ENCODE data around the gene FBXL19. TPM values are rescaled to one million over a fixed set of nuclear protein-coding genes. Genes with fewer than 3 reads are reported as not detected.

Gene FBXL19
- total and polyA plus RNA-seq, 2 donors (not counting 1 experiment from before 2014, with no cell fraction given) = 9.0 to 25.0 TPM

- H3K27me3 Mint-ChIP-seq = no peaks in the 10 kb centered on the region
- intact Hi-C loops (cut with micrococcal nuclease) = no loop called here
- WGBS (ENCODE audit: insufficient coverage) = 72% methylated on average over 5 of the region's 20 CpGs
- ChIA-PET POLR2A (interaction anchor here (0.5 to 1.4 kb wide), 2 partner anchors 18 to 498 kb away, joined by 3 to 7 read pairs; partner anchors contain the start of gene ZNF48), CTCF (interaction anchor here (0.6 to 3.2 kb wide), 5 partner anchors 9 to 48 kb away, joined by 3 to 15 read pairs (median 6); no protein-coding TSS in a partner anchor)
- peak overlapping the region; percentile 90 for H3K4me3 Mint-ChIP-seq
- ATAC-seq (ENCODE audit: low read depth) = no peak
- Histone ChIP-seq H3K27ac (ENCODE audit: low read length in 2 of 2) (peak overlapping the region in 1 of 2 donors; percentile 79), H3K4me1 (ENCODE audit: control insufficient read depth in 2 of 2, insufficient read depth in 2 of 2, low read length in 2 of 2) (peaks cover 32 to 42% of the 10 kb centered on the region in 2 donors), H3K4me3 (ENCODE audit: control extremely low read depth in 1 of 5, extremely low read depth in 1 of 5, insufficient read depth in 1 of 5, low read depth in 2 of 5, low read length in 4 of 5) (peak overlapping the region in 4 of 5 experiments; percentile 64 to 72 (median 66)), H3K9me3 (ENCODE audit: control extremely low read depth in 1 of 3, control insufficient read depth in 2 of 3, insufficient read depth in 1 of 3, low read length in 2 of 3) (peaks cover 0 to 2% (median 0%) of the 10 kb centered on the region in 3 donors), H3K4me2 (replicated peaks; ENCODE audit: low read depth, low read length, poor library complexity, severe bottlenecking) (peak overlapping the region; percentile 84), H4K20me1 (ENCODE audit: control insufficient read depth, insufficient read depth, low read length, poor library complexity, severe bottlenecking) (peaks cover 8% of the 10 kb centered on the region), H3K27me3 (replicated peaks in 1 of 4; ENCODE audit: control extremely low read depth in 1 of 4, control insufficient read depth in 3 of 4, insufficient read depth in 4 of 4, low read length in 3 of 4) (no peaks in the 10 kb centered on the region), H3K9ac (ENCODE audit: low read length) (peak overlapping the region; percentile 89), H2AFZ (ENCODE audit: insufficient read depth, low read depth, low read length, poor library complexity, severe bottlenecking) (peak overlapping the region; percentile 85), H3K36me3 (replicated peaks in 1 of 2; ENCODE audit: control extremely low read depth in 1 of 2, control insufficient read depth in 1 of 2, extremely low read depth in 1 of 2, insufficient read depth in 2 of 2, low read length in 1 of 2) (peaks cover 0 to 8% of the 10 kb centered on the region in 2 experiments), H3K79me2 (ENCODE audit: control insufficient read depth, insufficient read depth, low read length) (peaks cover 28% of the 10 kb centered on the region)
- peaks cover 48% of the 10 kb centered on the region for H3K4me1 Mint-ChIP-seq
- TF ChIP-seq, protein P1, sequence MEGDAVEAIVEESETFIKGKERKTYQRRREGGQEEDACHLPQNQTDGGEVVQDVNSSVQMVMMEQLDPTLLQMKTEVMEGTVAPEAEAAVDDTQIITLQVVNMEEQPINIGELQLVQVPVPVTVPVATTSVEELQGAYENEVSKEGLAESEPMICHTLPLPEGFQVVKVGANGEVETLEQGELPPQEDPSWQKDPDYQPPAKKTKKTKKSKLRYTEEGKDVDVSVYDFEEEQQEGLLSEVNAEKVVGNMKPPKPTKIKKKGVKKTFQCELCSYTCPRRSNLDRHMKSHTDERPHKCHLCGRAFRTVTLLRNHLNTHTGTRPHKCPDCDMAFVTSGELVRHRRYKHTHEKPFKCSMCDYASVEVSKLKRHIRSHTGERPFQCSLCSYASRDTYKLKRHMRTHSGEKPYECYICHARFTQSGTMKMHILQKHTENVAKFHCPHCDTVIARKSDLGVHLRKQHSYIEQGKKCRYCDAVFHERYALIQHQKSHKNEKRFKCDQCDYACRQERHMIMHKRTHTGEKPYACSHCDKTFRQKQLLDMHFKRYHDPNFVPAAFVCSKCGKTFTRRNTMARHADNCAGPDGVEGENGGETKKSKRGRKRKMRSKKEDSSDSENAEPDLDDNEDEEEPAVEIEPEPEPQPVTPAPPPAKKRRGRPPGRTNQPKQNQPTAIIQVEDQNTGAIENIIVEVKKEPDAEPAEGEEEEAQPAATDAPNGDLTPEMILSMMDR (IDR thresholded peaks at IDR 0.05) = no peak
- TF ChIP-seq EZH2 (IDR thresholded peaks at IDR 0.05; ENCODE audit: borderline replicate concordance, insufficient read depth, low read depth, low read length, poor library complexity, severe bottlenecking) = no peak
- peak overlapping the region; percentile 88 for H3K27ac Mint-ChIP-seq
- no peaks in the 10 kb centered on the region for H3K9me3 Mint-ChIP-seq (ENCODE audit: insufficient read depth)
- peak; percentile 29 for DNase-seq
Measured at GRCh38 chr16:30892670-30893416, 30.5 kb upstream of the FBXL19 start.

DNA sequence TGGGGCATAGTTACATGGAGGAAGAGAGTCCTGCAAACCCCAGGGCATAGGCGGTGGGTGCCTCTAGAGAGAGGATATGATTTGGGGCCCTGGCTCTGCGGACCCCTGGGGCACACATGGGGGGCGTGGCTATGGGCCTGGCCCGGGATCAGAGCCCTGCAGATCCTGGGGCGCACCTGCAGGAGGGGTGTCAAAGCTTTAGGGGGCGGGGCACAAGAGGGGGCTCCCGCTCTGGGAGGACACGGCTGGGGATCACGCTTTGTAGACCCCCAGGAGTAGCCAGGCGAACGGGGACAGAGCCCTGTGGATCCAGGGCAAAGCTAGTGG, 30.0 kb upstream of the FBXL19 start:
- ATAC-seq (ENCODE audit: low read depth) = no peak
- H3K4me1 Mint-ChIP-seq = peaks cover 48% of the 10 kb centered on the region

More for the DNA sequence above, 30.0 kb upstream of the FBXL19 start:
- WGBS (ENCODE audit: insufficient coverage) = under 1% methylated on average over 11 of the region's 11 CpGs
- Histone ChIP-seq H3K9ac (ENCODE audit: low read length) (peak overlapping the region; percentile 89), H3K4me1 (ENCODE audit: control insufficient read depth in 2 of 2, insufficient read depth in 2 of 2, low read length in 2 of 2) (peaks cover 32 to 43% of the 10 kb centered on the region in 2 donors), H3K4me3 (ENCODE audit: control extremely low read depth in 1 of 5, extremely low read depth in 1 of 5, insufficient read depth in 1 of 5, low read depth in 2 of 5, low read length in 4 of 5) (peak overlapping the region; percentile 11 to 72 (median 65)), H3K4me2 (replicated peaks; ENCODE audit: low read depth, low read length, poor library complexity, severe bottlenecking) (peak overlapping the region; percentile 84), H3K27me3 (replicated peaks in 1 of 4; ENCODE audit: control extremely low read depth in 1 of 4, control insufficient read depth in 3 of 4, insufficient read depth in 4 of 4, low read length in 3 of 4) (no peaks in the 10 kb centered on the region), H2AFZ (ENCODE audit: insufficient read depth, low read depth, low read length, poor library complexity, severe bottlenecking) (peak overlapping the region; percentile 85), H3K27ac (ENCODE audit: low read length in 2 of 2) (peak overlapping the region; percentile 48 to 79), H3K9me3 (ENCODE audit: control extremely low read depth in 1 of 3, control insufficient read depth in 2 of 3, insufficient read depth in 1 of 3, low read length in 2 of 3) (peaks cover 0 to 2% (median 0%) of the 10 kb centered on the region in 3 donors), H4K20me1 (ENCODE audit: control insufficient read depth, insufficient read depth, low read length, poor library complexity, severe bottlenecking) (peaks cover 8% of the 10 kb centered on the region), H3K79me2 (ENCODE audit: control insufficient read depth, insufficient read depth, low read length) (peaks cover 23% of the 10 kb centered on the region), H3K36me3 (replicated peaks in 1 of 2; ENCODE audit: control extremely low read depth in 1 of 2, control insufficient read depth in 1 of 2, extremely low read depth in 1 of 2, insufficient read depth in 2 of 2, low read length in 1 of 2) (peaks cover 0 to 8% of the 10 kb centered on the region in 2 experiments)
- no peak for DNase-seq
- Mint-ChIP-seq H3K4me3 (peak overlapping the region; percentile 90), H3K27ac (peak overlapping the region; percentile 88), H3K27me3 (no peaks in the 10 kb centered on the region), H3K9me3 (ENCODE audit: insufficient read depth) (no peaks in the 10 kb centered on the region)
- intact Hi-C loops (cut with micrococcal nuclease) = no loop called here
- ChIA-PET CTCF (interaction anchor here (0.6 to 3.2 kb wide), 5 partner anchors 9 to 77 kb away, joined by 3 to 15 read pairs (median 6); no protein-coding TSS in a partner anchor), POLR2A (interaction anchor here (1.4 kb wide), 1 partner anchor 19 kb away, joined by 3 read pairs; no protein-coding TSS in a partner anchor)
- TF ChIP-seq, protein P1 (IDR thresholded peaks at IDR 0.05) = no peak
- no peak for TF ChIP-seq EZH2 (IDR thresholded peaks at IDR 0.05; ENCODE audit: borderline replicate concordance, insufficient read depth, low read depth, low read length, poor library complexity, severe bottlenecking)

All from B cell (primary cell).